Activated naive CD8-positive, alpha-beta T cell treated with anti-CD3 and anti-CD28 coated beads, Interleukin-2, amount 10 ng/mL, durations not matched to agents 7 days and 5 days (primary cell): ENCODE data around the gene PRUNE2. TPM values are rescaled to one million over a fixed set of nuclear protein-coding genes. Genes with fewer than 3 reads are reported as not detected.

Source experiments
- ATAC-seq: fragments of 150-1000 bp; cut with Tn5 transposase; one replicate; pipeline ENCODE4 v1.10.0; 2021; ENCODE audit warnings: low read depth, moderate library complexity
- POLR2A ChIA-PET: fragments of 350-600 bp; sonication (Branson Sonifier 250); formaldehyde crosslinking; loops from one replicate; lab custom pipeline; 2021; ENCODE audit warnings: antibody characterized with exemption; lab: Charles Lee
- DNase-seq: peaks from one replicate; pipeline ENCODE4 v3.0.0; 2021
- H3K27ac Mint-ChIP-seq: one replicate; pipeline ENCODE4 v1.8.0; 2022; ENCODE audit warnings: mild to moderate bottlenecking, mixed read lengths
- H3K27me3 Mint-ChIP-seq: one replicate; pipeline ENCODE4 v1.8.0; 2022; ENCODE audit warnings: mild to moderate bottlenecking, moderate library complexity, mixed read lengths
- H3K36me3 Mint-ChIP-seq: one replicate; pipeline ENCODE4 v1.8.0; 2021; ENCODE audit warnings: mild to moderate bottlenecking, mixed read lengths
- H3K4me1 Mint-ChIP-seq: one replicate; pipeline ENCODE4 v1.8.0; 2021; ENCODE audit warnings: mixed read lengths
- H3K4me3 Mint-ChIP-seq: one replicate; pipeline ENCODE4 v1.8.0; 2022; ENCODE audit warnings: mild to moderate bottlenecking, moderate library complexity, mixed read lengths
- H3K9me3 Mint-ChIP-seq: one replicate; pipeline ENCODE4 v1.8.0; 2021; ENCODE audit warnings: mixed read lengths
- total RNA-seq, 2 experiments: library from RNA; stranded (reverse); gene quantifications; one replicate each; pipeline ENCODE4 v1.2.3, GENCODE V29; 2021

Gene PRUNE2
- total RNA-seq, 2 experiments from 2014 or later, result 0.57 TPM; not detected in 1

GRCh38 chr9:76630916-76631315 lies 275.0 kb downstream of the PRUNE2 start:
- H3K9me3 Mint-ChIP-seq, result peaks cover under 1% of the 10 kb centered on the region
- H3K27ac Mint-ChIP-seq, result no peak overlapping the region
- POLR2A ChIA-PET, result interaction anchor here (1.2 kb wide), 1 partner anchor 172 kb away, joined by 3 read pairs; the partner anchor contains the start of gene GCNT1
- ATAC-seq, result no peak
- peaks cover 21% of the 10 kb centered on the region for H3K27me3 Mint-ChIP-seq
- peaks cover 19% of the 10 kb centered on the region for H3K4me1 Mint-ChIP-seq
- no peaks in the 10 kb centered on the region for H3K36me3 Mint-ChIP-seq
- H3K4me3 Mint-ChIP-seq, result no peak overlapping the region
- DNase-seq, result no peak

GRCh38 chr9:76629205-76629990 lies 276.5 kb downstream of the PRUNE2 start:
- peak overlapping the region; percentile 52 for H3K27ac Mint-ChIP-seq

GRCh38 chr9:76628155-76628554 lies 277.8 kb downstream of the PRUNE2 start:
- H3K4me1 Mint-ChIP-seq, result peaks cover 14% of the 10 kb centered on the region
- POLR2A ChIA-PET, result interaction anchor here (1.4 to 1.9 kb wide), 2 partner anchors 23 to 52 kb away, joined by 4 to 8 read pairs; no protein-coding TSS in a partner anchor
- no peak for ATAC-seq
- no peak overlapping the region for H3K27ac Mint-ChIP-seq
- no peaks in the 10 kb centered on the region for H3K9me3 Mint-ChIP-seq
- H3K4me3 Mint-ChIP-seq, result no peak overlapping the region
- H3K27me3 Mint-ChIP-seq, result peaks cover 32% of the 10 kb centered on the region
- H3K36me3 Mint-ChIP-seq, result no peaks in the 10 kb centered on the region
- DNase-seq, result no peak

More at GRCh38 chr9:76629205-76629990, 276.5 kb downstream of the PRUNE2 start:
- Mint-ChIP-seq H3K9me3 (no peaks in the 10 kb centered on the region), H3K4me3 (no peak overlapping the region), H3K4me1 (peaks cover 17% of the 10 kb centered on the region), H3K36me3 (no peaks in the 10 kb centered on the region), H3K27me3 (peaks cover 25% of the 10 kb centered on the region)
- peak; percentile 65 for ATAC-seq
- no peak for DNase-seq
- POLR2A ChIA-PET, result interaction anchor here (0.6 to 1.9 kb wide), 3 partner anchors 53 to 170 kb away, joined by 3 to 8 read pairs (median 6); partner anchors contain the start of gene GCNT1

- H3K27me3 Mint-ChIP-seq, result peaks cover 39% of the 10 kb centered on the region
- POLR2A ChIA-PET, result no interaction called here
Observed at GRCh38 chr9:76626980-76627379, 278.9 kb downstream of the PRUNE2 start.

GRCh38 chr9:76626141-76626540 lies 279.8 kb downstream of the PRUNE2 start:
- ATAC-seq (no peak), DNase-seq (no peak)
- peaks cover 39% of the 10 kb centered on the region for H3K27me3 Mint-ChIP-seq
- H3K36me3 Mint-ChIP-seq, result no peaks in the 10 kb centered on the region
- no peak overlapping the region for H3K27ac Mint-ChIP-seq
- H3K9me3 Mint-ChIP-seq, result no peaks in the 10 kb centered on the region
- no peak overlapping the region for H3K4me3 Mint-ChIP-seq
- peaks cover 14% of the 10 kb centered on the region for H3K4me1 Mint-ChIP-seq
- POLR2A ChIA-PET, result no interaction called here

More at GRCh38 chr9:76626980-76627379, 278.9 kb downstream of the PRUNE2 start:
- DNase-seq, result no peak
- no peak for ATAC-seq
- Mint-ChIP-seq H3K27ac (no peak overlapping the region), H3K36me3 (no peaks in the 10 kb centered on the region), H3K9me3 (no peaks in the 10 kb centered on the region), H3K4me1 (peaks cover 14% of the 10 kb centered on the region), H3K4me3 (no peak overlapping the region)

- peaks cover 11% of the 10 kb centered on the region for H3K4me1 Mint-ChIP-seq
- POLR2A ChIA-PET, result no interaction called here
- DNase-seq, result no peak
- no peaks in the 10 kb centered on the region for H3K36me3 Mint-ChIP-seq
- ATAC-seq, result no peak
- H3K27me3 Mint-ChIP-seq, result peaks cover 48% of the 10 kb centered on the region
- H3K9me3 Mint-ChIP-seq, result no peaks in the 10 kb centered on the region
- no peak overlapping the region for H3K4me3 Mint-ChIP-seq
- no peak overlapping the region for H3K27ac Mint-ChIP-seq
Observed at GRCh38 chr9:76624391-76625048, 281.4 kb downstream of the PRUNE2 start.

- no peaks in the 10 kb centered on the region for H3K9me3 Mint-ChIP-seq
- POLR2A ChIA-PET, result no interaction called here
- H3K36me3 Mint-ChIP-seq, result no peaks in the 10 kb centered on the region
- no peak overlapping the region for H3K4me3 Mint-ChIP-seq
- ATAC-seq (no peak), DNase-seq (no peak)
- H3K27me3 Mint-ChIP-seq, result peaks cover 51% of the 10 kb centered on the region
- H3K27ac Mint-ChIP-seq, result no peak overlapping the region
- H3K4me1 Mint-ChIP-seq, result peaks cover 4% of the 10 kb centered on the region
Observed at GRCh38 chr9:76620996-76621395, 284.9 kb downstream of the PRUNE2 start.

GRCh38 chr9:76620581-76620980 lies 285.3 kb downstream of the PRUNE2 start:
- Mint-ChIP-seq H3K9me3 (no peaks in the 10 kb centered on the region), H3K4me3 (no peak overlapping the region), H3K27ac (no peak overlapping the region), H3K27me3 (peaks cover 54% of the 10 kb centered on the region), H3K36me3 (no peaks in the 10 kb centered on the region), H3K4me1 (peaks cover 5% of the 10 kb centered on the region)
- ATAC-seq, result no peak
- POLR2A ChIA-PET, result no interaction called here
- DNase-seq, result no peak

GRCh38 chr9:76619640-76620039 lies 286.3 kb downstream of the PRUNE2 start:
- peaks cover 61% of the 10 kb centered on the region for H3K27me3 Mint-ChIP-seq
- DNase-seq (no peak), ATAC-seq (no peak)
- H3K4me1 Mint-ChIP-seq, result peaks cover 9% of the 10 kb centered on the region
- H3K36me3 Mint-ChIP-seq, result no peaks in the 10 kb centered on the region
- H3K27ac Mint-ChIP-seq, result no peak overlapping the region
- POLR2A ChIA-PET, result interaction anchor here (0.6 kb wide), 1 partner anchor 164 kb away, joined by 3 read pairs; no protein-coding TSS in a partner anchor
- H3K4me3 Mint-ChIP-seq, result no peak overlapping the region
- H3K9me3 Mint-ChIP-seq, result no peaks in the 10 kb centered on the region

- Mint-ChIP-seq H3K36me3 (no peaks in the 10 kb centered on the region), H3K4me1 (peaks cover 9% of the 10 kb centered on the region), H3K27ac (no peak overlapping the region), H3K9me3 (no peaks in the 10 kb centered on the region), H3K4me3 (no peak overlapping the region), H3K27me3 (peaks cover 60% of the 10 kb centered on the region)
- DNase-seq (no peak), ATAC-seq (no peak)
- POLR2A ChIA-PET, result no interaction called here
Observed at GRCh38 chr9:76619197-76619596, 286.7 kb downstream of the PRUNE2 start.

GRCh38 chr9:76618762-76619161 lies 287.2 kb downstream of the PRUNE2 start:
- no peaks in the 10 kb centered on the region for H3K36me3 Mint-ChIP-seq
- POLR2A ChIA-PET, result no interaction called here
- H3K27ac Mint-ChIP-seq, result no peak overlapping the region
- H3K4me1 Mint-ChIP-seq, result peaks cover 9% of the 10 kb centered on the region
- DNase-seq (no peak), ATAC-seq (no peak)
- H3K27me3 Mint-ChIP-seq, result peaks cover 56% of the 10 kb centered on the region
- no peaks in the 10 kb centered on the region for H3K9me3 Mint-ChIP-seq
- H3K4me3 Mint-ChIP-seq, result no peak overlapping the region

GRCh38 chr9:76617497-76618175 lies 288.3 kb downstream of the PRUNE2 start:
- Mint-ChIP-seq H3K27me3 (peaks cover 52% of the 10 kb centered on the region), H3K9me3 (no peaks in the 10 kb centered on the region), H3K4me1 (peaks cover 11% of the 10 kb centered on the region), H3K27ac (no peak overlapping the region), H3K36me3 (no peaks in the 10 kb centered on the region), H3K4me3 (no peak overlapping the region)
- DNase-seq, result no peak
- ATAC-seq, result no peak
- POLR2A ChIA-PET, result no interaction called here

GRCh38 chr9:76616780-76617179 lies 289.1 kb downstream of the PRUNE2 start:
- no peaks in the 10 kb centered on the region for H3K9me3 Mint-ChIP-seq
- peaks cover 11% of the 10 kb centered on the region for H3K4me1 Mint-ChIP-seq
- H3K27me3 Mint-ChIP-seq, result peaks cover 49% of the 10 kb centered on the region
- DNase-seq (no peak), ATAC-seq (no peak)
- no peak overlapping the region for H3K4me3 Mint-ChIP-seq
- H3K27ac Mint-ChIP-seq, result no peak overlapping the region
- POLR2A ChIA-PET, result no interaction called here
- no peaks in the 10 kb centered on the region for H3K36me3 Mint-ChIP-seq
